ENCODE measurements around the gene CKM. TPM values are rescaled to one million over a fixed set of nuclear protein-coding genes. Genes with fewer than 3 reads are reported as not detected.

Gene CKM
- total and polyA plus RNA-seq, 2 experiments from 2014 or later = 1.0 to 1.3 TPM

DNA sequence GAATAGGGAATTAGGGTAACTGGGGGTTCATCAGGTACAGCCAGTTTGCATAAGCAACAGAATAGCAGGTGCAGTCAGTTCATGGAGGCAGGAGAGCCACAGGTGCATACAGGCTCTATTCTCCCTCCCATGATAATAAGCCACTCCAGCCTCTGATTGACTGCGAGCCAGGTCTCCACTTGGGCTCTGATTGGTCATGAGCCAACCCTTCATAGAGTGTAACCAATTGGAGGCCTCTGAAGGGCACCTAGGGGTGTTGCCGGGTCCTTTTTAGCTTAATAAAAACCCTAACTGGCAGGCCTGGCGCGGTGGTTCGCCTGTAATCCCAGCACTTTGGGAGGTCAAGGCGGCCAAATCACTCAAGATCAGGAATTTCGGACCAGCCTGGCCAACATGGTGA, 8.7 kb upstream of the CKM start:
- WGBS (ENCODE audit: low lambda C conversion rate, missing lambda C conversion rate) = 89% methylated on average over 7 of the region's 7 CpGs

DNA sequence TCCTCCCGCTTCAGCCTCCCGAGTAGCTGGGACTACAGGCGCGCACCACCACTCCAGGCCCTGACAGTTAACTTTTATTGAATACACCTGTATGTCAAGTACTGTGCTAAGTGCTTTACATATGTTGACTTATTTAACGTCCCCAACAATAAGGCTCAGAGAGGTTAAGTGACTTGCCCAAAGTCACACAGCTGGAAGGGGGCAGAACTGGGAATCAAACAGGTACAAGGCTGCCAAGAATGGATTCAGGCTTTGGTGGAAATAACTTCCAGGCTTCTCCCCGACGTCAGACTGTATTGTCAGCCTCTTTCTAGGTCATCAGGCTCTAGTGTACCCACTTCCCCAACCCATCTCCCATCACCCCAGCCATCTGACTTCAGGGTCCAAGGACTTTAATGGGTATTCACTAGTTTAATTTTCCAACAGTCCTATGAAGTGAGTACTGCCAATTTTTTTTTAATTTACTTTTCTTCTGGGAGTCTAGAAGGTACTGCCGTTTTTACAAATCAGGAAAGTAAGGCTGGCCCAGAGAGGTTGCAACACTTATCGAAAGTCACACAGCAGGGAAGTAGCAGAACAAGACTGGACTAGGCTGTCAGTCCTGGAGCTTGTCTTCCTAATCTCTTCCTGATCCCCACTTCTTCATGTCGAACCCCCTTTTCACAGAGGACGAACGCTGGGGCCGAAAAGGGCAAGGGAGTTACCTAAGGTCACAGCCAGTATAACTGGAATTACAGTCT, 4.9 kb upstream of the CKM start:
- H3K36me3 ChIP-seq (replicated peaks; ENCODE audit: insufficient read depth, low read depth) = no peaks in the 10 kb centered on the region
- no peak overlapping the region for H3K4me2 ChIP-seq
- peaks cover 12% of the 10 kb centered on the region for H3K4me1 ChIP-seq (ENCODE audit: insufficient read depth)
- H3K4me3 ChIP-seq = no peak overlapping the region
- H4K20me1 ChIP-seq (ENCODE audit: insufficient read depth, poor library complexity, severe bottlenecking) = no peaks in the 10 kb centered on the region
- DNase-seq (ENCODE audit: low spot score) = no peak
- no peak overlapping the region for H3K27ac ChIP-seq
- 83% methylated on average over 13 of the region's 13 CpGs for WGBS (ENCODE audit: low lambda C conversion rate, missing lambda C conversion rate)
- H3K79me2 ChIP-seq = no peaks in the 10 kb centered on the region
- H2AFZ ChIP-seq = no peak overlapping the region
- no peaks in the 10 kb centered on the region for H3K9me2 ChIP-seq (replicated peaks; ENCODE audit: insufficient read depth)
- H3K9me3 ChIP-seq (ENCODE audit: low read depth) = no peaks in the 10 kb centered on the region
- H3K27me3 ChIP-seq = peaks cover 7% of the 10 kb centered on the region
- TF ChIP-seq EZH2phosphoT487 (IDR thresholded peaks at IDR 0.05; ENCODE audit: low read depth, severe bottlenecking, unreplicated experiment) (no peak), EZH2 (IDR thresholded peaks at IDR 0.05; ENCODE audit: borderline replicate concordance) (no peak)
- TF ChIP-seq, protein P1, sequence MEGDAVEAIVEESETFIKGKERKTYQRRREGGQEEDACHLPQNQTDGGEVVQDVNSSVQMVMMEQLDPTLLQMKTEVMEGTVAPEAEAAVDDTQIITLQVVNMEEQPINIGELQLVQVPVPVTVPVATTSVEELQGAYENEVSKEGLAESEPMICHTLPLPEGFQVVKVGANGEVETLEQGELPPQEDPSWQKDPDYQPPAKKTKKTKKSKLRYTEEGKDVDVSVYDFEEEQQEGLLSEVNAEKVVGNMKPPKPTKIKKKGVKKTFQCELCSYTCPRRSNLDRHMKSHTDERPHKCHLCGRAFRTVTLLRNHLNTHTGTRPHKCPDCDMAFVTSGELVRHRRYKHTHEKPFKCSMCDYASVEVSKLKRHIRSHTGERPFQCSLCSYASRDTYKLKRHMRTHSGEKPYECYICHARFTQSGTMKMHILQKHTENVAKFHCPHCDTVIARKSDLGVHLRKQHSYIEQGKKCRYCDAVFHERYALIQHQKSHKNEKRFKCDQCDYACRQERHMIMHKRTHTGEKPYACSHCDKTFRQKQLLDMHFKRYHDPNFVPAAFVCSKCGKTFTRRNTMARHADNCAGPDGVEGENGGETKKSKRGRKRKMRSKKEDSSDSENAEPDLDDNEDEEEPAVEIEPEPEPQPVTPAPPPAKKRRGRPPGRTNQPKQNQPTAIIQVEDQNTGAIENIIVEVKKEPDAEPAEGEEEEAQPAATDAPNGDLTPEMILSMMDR (IDR thresholded peaks at IDR 0.05; ENCODE audit: poor library complexity) = no peak

More for the DNA sequence above, 8.7 kb upstream of the CKM start:
- H3K9me3 ChIP-seq (ENCODE audit: low read depth) = no peaks in the 10 kb centered on the region
- H2AFZ ChIP-seq = no peak overlapping the region
- no peaks in the 10 kb centered on the region for H3K27me3 ChIP-seq
- no peaks in the 10 kb centered on the region for H3K36me3 ChIP-seq (replicated peaks; ENCODE audit: insufficient read depth, low read depth)
- TF ChIP-seq EZH2phosphoT487 (IDR thresholded peaks at IDR 0.05; ENCODE audit: low read depth, severe bottlenecking, unreplicated experiment) (no peak), EZH2 (IDR thresholded peaks at IDR 0.05; ENCODE audit: borderline replicate concordance) (no peak)
- TF ChIP-seq, protein P1 (IDR thresholded peaks at IDR 0.05; ENCODE audit: poor library complexity) = no peak
- DNase-seq (ENCODE audit: low spot score) = no peak
- no peaks in the 10 kb centered on the region for H3K4me1 ChIP-seq (ENCODE audit: insufficient read depth)
- no peaks in the 10 kb centered on the region for H3K9me2 ChIP-seq (replicated peaks; ENCODE audit: insufficient read depth)
- H4K20me1 ChIP-seq (ENCODE audit: insufficient read depth, poor library complexity, severe bottlenecking) = no peaks in the 10 kb centered on the region
- no peak overlapping the region for H3K4me3 ChIP-seq
- H3K79me2 ChIP-seq = no peaks in the 10 kb centered on the region
- H3K4me2 ChIP-seq = no peak overlapping the region
- no peak overlapping the region for H3K27ac ChIP-seq

- WGBS (ENCODE audit: low lambda C conversion rate, missing lambda C conversion rate) = 75% methylated on average over 11 of the region's 11 CpGs
- Histone ChIP-seq H3K9me3 (ENCODE audit: low read depth) (no peaks in the 10 kb centered on the region), H3K27me3 (peaks cover 7% of the 10 kb centered on the region), H3K4me1 (ENCODE audit: insufficient read depth) (peaks cover 12% of the 10 kb centered on the region), H3K9me2 (replicated peaks; ENCODE audit: insufficient read depth) (no peaks in the 10 kb centered on the region), H3K79me2 (no peaks in the 10 kb centered on the region), H2AFZ (no peak overlapping the region), H3K4me3 (no peak overlapping the region), H3K36me3 (replicated peaks; ENCODE audit: insufficient read depth, low read depth) (no peaks in the 10 kb centered on the region), H4K20me1 (ENCODE audit: insufficient read depth, poor library complexity, severe bottlenecking) (no peaks in the 10 kb centered on the region), H3K4me2 (peak overlapping the region; percentile 84), H3K27ac (no peak overlapping the region)
- TF ChIP-seq EZH2phosphoT487 (IDR thresholded peaks at IDR 0.05; ENCODE audit: low read depth, severe bottlenecking, unreplicated experiment) (no peak), EZH2 (IDR thresholded peaks at IDR 0.05; ENCODE audit: borderline replicate concordance) (no peak)
- TF ChIP-seq, protein P1 (IDR thresholded peaks at IDR 0.05; ENCODE audit: poor library complexity) = no peak
- no peak for DNase-seq (ENCODE audit: low spot score)
Measured at GRCh38 chr19:45324349-45324907, 1.8 kb upstream of the CKM start.

Data from hepatocyte (in vitro differentiated cells).